Body of pancreas (tissue), 4 donors: ENCODE data around the gene DDA1.

Source experiments
- POLR2A ChIP-seq, 3 donors: fragments of 450-650 bp; IDR thresholded peaks; one replicate each; pipeline ENCODE4 v1.6.1; 2016; ENCODE audit warnings: antibody characterized with exemption in 3 of 3, mild to moderate bottlenecking in 2 of 3
- TF ChIP-seq, protein P1 (sequence below), 7 experiments: fragments of 450-650 bp in 4 of 7; fragments of 200-600 bp in 3 of 7; sonication (generic) in 3 of 7; IDR thresholded peaks; one replicate each; pipeline ENCODE4 v1.5.1; 2016 to 2019; ENCODE audit warnings: antibody characterized with exemption in 7 of 7

- TF ChIP-seq, protein P1, sequence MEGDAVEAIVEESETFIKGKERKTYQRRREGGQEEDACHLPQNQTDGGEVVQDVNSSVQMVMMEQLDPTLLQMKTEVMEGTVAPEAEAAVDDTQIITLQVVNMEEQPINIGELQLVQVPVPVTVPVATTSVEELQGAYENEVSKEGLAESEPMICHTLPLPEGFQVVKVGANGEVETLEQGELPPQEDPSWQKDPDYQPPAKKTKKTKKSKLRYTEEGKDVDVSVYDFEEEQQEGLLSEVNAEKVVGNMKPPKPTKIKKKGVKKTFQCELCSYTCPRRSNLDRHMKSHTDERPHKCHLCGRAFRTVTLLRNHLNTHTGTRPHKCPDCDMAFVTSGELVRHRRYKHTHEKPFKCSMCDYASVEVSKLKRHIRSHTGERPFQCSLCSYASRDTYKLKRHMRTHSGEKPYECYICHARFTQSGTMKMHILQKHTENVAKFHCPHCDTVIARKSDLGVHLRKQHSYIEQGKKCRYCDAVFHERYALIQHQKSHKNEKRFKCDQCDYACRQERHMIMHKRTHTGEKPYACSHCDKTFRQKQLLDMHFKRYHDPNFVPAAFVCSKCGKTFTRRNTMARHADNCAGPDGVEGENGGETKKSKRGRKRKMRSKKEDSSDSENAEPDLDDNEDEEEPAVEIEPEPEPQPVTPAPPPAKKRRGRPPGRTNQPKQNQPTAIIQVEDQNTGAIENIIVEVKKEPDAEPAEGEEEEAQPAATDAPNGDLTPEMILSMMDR (IDR thresholded peaks at IDR 0.05) = peak; percentile 92 to 96 (median 94)
- TF ChIP-seq POLR2A (IDR thresholded peaks at IDR 0.05) = no peak
Observed at GRCh38 chr19:17282488-17283125, 26.8 kb upstream of the DDA1 start.
